ENCODE measurements around the gene CASS4.

CASS4 gene

DNA sequence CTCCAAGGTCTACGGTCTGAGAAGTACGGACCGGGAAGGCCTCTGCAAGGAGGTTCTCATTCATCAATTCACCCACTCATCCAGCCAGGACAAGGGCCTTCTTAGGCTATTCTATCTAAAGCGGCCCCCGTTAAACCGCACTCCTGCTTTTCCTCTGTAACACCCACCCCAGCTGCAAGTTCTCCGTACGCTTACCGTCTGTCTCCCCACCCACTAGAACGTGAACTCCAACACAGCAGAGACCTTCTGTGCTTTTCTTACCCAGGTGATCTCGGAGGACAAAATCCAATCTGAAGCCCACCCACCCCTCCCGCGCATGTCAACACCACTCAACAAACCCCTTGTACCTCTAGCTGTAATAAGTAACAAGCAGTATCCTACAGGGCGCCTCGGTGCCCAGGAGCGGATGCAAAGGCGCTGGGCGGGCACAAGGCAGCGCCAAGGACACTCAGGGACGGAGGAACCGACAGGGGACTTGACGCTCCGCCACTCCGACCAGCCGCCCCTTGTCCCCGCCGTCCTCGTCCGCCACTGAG is 20.4 kb upstream of the CASS4 start:
- TF ChIP-seq, protein P1, sequence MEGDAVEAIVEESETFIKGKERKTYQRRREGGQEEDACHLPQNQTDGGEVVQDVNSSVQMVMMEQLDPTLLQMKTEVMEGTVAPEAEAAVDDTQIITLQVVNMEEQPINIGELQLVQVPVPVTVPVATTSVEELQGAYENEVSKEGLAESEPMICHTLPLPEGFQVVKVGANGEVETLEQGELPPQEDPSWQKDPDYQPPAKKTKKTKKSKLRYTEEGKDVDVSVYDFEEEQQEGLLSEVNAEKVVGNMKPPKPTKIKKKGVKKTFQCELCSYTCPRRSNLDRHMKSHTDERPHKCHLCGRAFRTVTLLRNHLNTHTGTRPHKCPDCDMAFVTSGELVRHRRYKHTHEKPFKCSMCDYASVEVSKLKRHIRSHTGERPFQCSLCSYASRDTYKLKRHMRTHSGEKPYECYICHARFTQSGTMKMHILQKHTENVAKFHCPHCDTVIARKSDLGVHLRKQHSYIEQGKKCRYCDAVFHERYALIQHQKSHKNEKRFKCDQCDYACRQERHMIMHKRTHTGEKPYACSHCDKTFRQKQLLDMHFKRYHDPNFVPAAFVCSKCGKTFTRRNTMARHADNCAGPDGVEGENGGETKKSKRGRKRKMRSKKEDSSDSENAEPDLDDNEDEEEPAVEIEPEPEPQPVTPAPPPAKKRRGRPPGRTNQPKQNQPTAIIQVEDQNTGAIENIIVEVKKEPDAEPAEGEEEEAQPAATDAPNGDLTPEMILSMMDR (IDR thresholded peaks at IDR 0.05; ENCODE audit: control insufficient read depth, extremely low read depth, insufficient read depth) = no peak
- no peak for DNase-seq (ENCODE audit: low read depth)
- peak overlapping the region; percentile 90 for H3K4me3 ChIP-seq (ENCODE audit: low read depth, low read length)

GRCh38 chr20:56392132-56392880 is 19.8 kb upstream of the CASS4 start, which contains the start of the genes AURKA and CSTF1:
Gene AURKA (minus strand): TSS chr20:56392215. CDS start chr20:56388197, 4,018 bp downstream.
Gene CSTF1 (plus strand): TSS chr20:56392645. CDS start chr20:56395553, 2,908 bp downstream.
- peak within 1 kb of the TSS; percentile 90 for H3K4me3 ChIP-seq (ENCODE audit: low read depth, low read length)
- peak; percentile 99 for DNase-seq (ENCODE audit: low read depth)
- TF ChIP-seq, protein P1 (IDR thresholded peaks at IDR 0.05; ENCODE audit: control insufficient read depth, extremely low read depth, insufficient read depth) = no peak

DNA sequence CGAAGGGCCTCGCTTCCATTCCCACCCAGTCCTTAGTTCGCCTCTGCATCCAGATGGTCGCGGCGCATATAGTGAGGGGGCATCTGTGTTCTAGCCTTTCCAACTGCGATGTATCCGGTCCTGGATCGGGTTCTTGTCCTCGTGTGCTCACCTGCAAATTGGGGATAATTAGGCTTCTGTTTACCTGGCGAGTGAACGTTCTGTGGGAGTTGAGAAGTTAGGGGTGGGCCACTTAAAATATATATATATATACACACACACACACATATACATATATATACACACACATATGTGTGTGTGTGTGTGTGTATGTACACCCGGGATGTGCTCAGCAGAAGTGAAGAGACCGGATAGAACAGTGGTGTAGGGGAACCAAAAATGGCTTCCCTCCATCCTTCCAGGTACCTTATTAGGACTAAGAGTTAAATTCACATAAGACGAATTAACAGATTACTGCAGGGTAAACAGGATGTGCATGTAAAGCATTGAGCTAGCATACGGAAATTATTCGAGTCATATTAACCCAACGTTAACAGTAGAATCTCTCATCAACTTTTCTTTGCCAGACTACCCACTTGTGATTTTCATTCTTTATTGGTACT is 19.1 kb upstream of the CASS4 start:
- TF ChIP-seq, protein P1 (IDR thresholded peaks at IDR 0.05; ENCODE audit: control insufficient read depth, extremely low read depth, insufficient read depth) = no peak
- H3K4me3 ChIP-seq (ENCODE audit: low read depth, low read length) = peak overlapping the region; percentile 90
- DNase-seq (ENCODE audit: low read depth) = no peak

GRCh38 chr20:56393653-56394052 is 18.4 kb upstream of the CASS4 start:
- TF ChIP-seq, protein P1 (IDR thresholded peaks at IDR 0.05; ENCODE audit: control insufficient read depth, extremely low read depth, insufficient read depth) = no peak
- no peak for DNase-seq (ENCODE audit: low read depth)
- peak overlapping the region; percentile 90 for H3K4me3 ChIP-seq (ENCODE audit: low read depth, low read length)

- TF ChIP-seq, protein P1 (IDR thresholded peaks at IDR 0.05; ENCODE audit: control insufficient read depth, extremely low read depth, insufficient read depth) = no peak
- DNase-seq (ENCODE audit: low read depth) = no peak
- no peak overlapping the region for H3K4me3 ChIP-seq (ENCODE audit: low read depth, low read length)
Observed at GRCh38 chr20:56395166-56395565, 16.9 kb upstream of the CASS4 start.

DNA sequence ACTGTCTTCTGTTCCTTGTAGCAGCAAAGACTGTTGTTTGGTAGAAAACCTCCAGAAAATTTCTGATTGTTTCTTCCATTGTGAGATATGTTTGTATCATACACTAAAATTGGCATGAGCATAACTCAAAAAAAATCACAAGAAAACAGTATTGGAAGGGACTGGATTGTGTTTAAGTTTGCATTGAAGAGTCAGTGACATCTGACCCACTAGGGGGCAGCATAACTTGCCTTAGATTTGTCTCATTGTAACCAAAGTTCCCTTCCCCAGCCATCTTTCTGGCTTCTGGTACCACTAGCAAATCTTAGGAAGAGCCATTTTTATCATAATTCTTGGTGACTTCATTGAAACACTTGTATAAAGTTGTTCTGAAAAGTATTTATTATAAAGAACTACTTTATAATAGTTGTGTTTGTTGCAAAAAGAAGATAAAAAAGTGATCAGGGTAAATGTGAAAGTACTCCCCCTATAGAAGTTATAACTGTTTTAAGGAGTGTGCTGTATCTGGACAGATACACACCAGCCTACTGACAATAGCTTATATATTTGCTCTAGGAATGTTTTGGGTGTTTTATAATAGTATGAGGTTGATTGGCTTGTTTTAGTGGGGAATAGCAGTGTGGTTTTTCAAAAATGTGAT is 11.9 kb upstream of the CASS4 start:
- TF ChIP-seq, protein P1 (IDR thresholded peaks at IDR 0.05; ENCODE audit: control insufficient read depth, extremely low read depth, insufficient read depth) = peak; percentile 79
- no peak for DNase-seq (ENCODE audit: low read depth)
- H3K4me3 ChIP-seq (ENCODE audit: low read depth, low read length) = no peak overlapping the region
